Activated CD4-positive, alpha-beta memory T cell treated with anti-CD3 and anti-CD28 coated beads, Interleukin-2, amount 10 ng/mL, durations not matched to agents 7 days and 5 days (primary cell): Measurements from ENCODE around the gene ATP8A1. TPM values are rescaled to one million over a fixed set of nuclear protein-coding genes. Genes with fewer than 3 reads are reported as not detected.

Source experiments
- CTCF ChIA-PET: fragments of 350-600 bp; sonication (Branson Sonifier 250); formaldehyde crosslinking; loops from one replicate; lab custom pipeline; 2021; ENCODE audit warnings: antibody characterized with exemption, inconsistent platforms; lab: Charles Lee
- POLR2A ChIA-PET: fragments of 350-600 bp; sonication (Branson Sonifier 250); formaldehyde crosslinking; loops from one replicate; lab custom pipeline; 2021; ENCODE audit warnings: antibody characterized with exemption; lab: Charles Lee
- DNase-seq: peaks from one replicate; pipeline ENCODE4 v3.0.0-alpha.2; 2020
- H3K27ac Mint-ChIP-seq: one replicate; pipeline ENCODE4 v1.8.0; 2021; ENCODE audit warnings: mild to moderate bottlenecking, mixed read lengths
- H3K27me3 Mint-ChIP-seq: one replicate; pipeline ENCODE4 v1.8.0; 2021; ENCODE audit warnings: mixed read lengths
- H3K36me3 Mint-ChIP-seq: one replicate; pipeline ENCODE4 v1.8.0; 2021; ENCODE audit warnings: low read depth, mixed read lengths
- H3K4me1 Mint-ChIP-seq: one replicate; pipeline ENCODE4 v1.8.0; 2021; ENCODE audit warnings: mixed read lengths
- H3K4me3 Mint-ChIP-seq: one replicate; pipeline ENCODE4 v1.8.0; 2021; ENCODE audit warnings: mild to moderate bottlenecking, mixed read lengths
- H3K9me3 Mint-ChIP-seq: one replicate; pipeline ENCODE4 v1.8.0; 2021; ENCODE audit warnings: mixed read lengths
- total RNA-seq, 2 experiments: library from RNA; stranded (reverse); gene quantifications; one replicate each; pipeline ENCODE4 v1.2.3, GENCODE V29; 2021

ATP8A1 gene
- total RNA-seq, 2 experiments from 2014 or later = 18.7 to 19.8 TPM

DNA sequence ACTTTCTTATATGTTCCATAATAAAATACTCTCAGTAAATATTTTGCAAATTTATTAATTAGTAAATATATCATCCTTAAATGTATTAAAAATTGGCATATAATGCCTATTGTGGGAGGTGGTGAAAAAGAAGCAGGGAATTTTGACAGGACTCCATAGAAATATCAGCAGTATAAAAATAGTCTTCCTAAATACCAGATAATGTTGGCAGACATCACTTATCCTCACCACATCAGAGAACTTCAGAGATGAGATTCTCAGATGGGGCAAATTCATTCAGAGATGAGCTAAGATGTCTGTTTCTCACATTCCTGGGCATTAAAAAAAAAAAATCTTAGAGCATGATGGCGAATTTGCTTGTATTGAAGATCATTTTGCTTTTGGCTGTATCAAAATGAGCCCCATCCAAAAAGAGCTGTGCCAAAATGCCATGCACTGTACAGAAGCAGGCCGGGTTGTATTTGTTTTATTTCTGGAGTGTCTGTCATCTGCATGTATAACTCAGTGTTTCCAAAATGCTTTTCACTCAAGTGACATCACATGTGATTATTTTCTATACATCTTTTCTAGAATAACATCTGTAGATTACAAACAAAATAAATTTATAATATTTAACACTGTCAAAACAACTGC lies 41.7 kb downstream of the ATP8A1 start:
- no peaks in the 10 kb centered on the region for H3K9me3 Mint-ChIP-seq
- no peak overlapping the region for H3K27ac Mint-ChIP-seq
- H3K36me3 Mint-ChIP-seq = peaks cover 24% of the 10 kb centered on the region
- no peaks in the 10 kb centered on the region for H3K4me1 Mint-ChIP-seq
- DNase-seq = no peak
- H3K4me3 Mint-ChIP-seq = no peak overlapping the region
- no peaks in the 10 kb centered on the region for H3K27me3 Mint-ChIP-seq
- ChIA-PET POLR2A (no interaction called here), CTCF (no interaction called here)

DNA sequence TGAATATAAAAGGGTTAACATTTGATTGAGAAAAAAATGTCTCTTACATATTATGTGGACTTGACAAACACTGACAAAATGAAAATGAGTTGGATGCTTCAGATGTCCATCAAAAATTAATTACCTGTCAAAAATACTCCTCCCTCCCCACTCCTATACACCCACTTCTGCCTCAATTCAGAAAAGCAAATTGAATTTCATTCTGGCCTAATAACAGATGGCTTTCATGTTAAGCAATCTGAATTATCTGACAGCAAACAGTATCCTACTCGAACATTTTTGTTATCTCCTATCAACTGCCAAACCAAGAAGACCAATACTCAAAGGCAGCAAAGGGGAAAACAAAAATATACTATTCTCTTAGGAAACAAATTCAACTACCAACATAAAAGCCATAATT lies 44.0 kb downstream of the ATP8A1 start:
- Mint-ChIP-seq H3K4me3 (no peak overlapping the region), H3K4me1 (peaks cover 10% of the 10 kb centered on the region), H3K9me3 (no peaks in the 10 kb centered on the region), H3K36me3 (peaks cover 29% of the 10 kb centered on the region), H3K27ac (no peak overlapping the region), H3K27me3 (no peaks in the 10 kb centered on the region)
- ChIA-PET POLR2A (no interaction called here), CTCF (interaction anchor here (1.3 kb wide), 1 partner anchor 12 kb away, joined by 3 read pairs; no protein-coding TSS in a partner anchor)
- no peak for DNase-seq

DNA sequence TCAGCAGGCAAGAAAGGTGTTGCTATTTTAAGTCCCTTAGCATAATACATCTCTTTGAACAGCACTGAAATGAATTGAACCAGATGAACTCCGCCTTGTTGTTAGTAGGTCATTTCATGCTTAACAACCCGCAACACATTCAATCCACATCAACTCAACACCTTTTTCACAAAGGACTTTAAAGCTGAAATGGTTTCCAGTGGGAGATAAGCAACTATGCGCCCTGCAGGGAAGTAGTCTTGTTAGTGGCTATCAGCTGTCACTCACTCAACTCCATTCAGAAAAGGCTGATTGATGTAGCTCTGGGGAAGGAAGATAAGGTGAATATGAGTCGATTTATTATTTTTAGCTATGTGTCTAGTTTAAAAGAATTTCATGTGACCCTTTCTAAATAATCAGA lies 46.0 kb downstream of the ATP8A1 start:
- peaks cover 30% of the 10 kb centered on the region for H3K36me3 Mint-ChIP-seq
- H3K27me3 Mint-ChIP-seq = no peaks in the 10 kb centered on the region
- POLR2A ChIA-PET = no interaction called here
- CTCF ChIA-PET = interaction anchor here (1.0 to 1.1 kb wide), 2 partner anchors 46 to 91 kb away, joined by 3 read pairs; partner anchors contain the start of gene ATP8A1
- H3K27ac Mint-ChIP-seq = no peak overlapping the region
- no peak overlapping the region for H3K4me3 Mint-ChIP-seq
- H3K9me3 Mint-ChIP-seq = no peaks in the 10 kb centered on the region
- DNase-seq = no peak
- H3K4me1 Mint-ChIP-seq = peaks cover 17% of the 10 kb centered on the region

DNA sequence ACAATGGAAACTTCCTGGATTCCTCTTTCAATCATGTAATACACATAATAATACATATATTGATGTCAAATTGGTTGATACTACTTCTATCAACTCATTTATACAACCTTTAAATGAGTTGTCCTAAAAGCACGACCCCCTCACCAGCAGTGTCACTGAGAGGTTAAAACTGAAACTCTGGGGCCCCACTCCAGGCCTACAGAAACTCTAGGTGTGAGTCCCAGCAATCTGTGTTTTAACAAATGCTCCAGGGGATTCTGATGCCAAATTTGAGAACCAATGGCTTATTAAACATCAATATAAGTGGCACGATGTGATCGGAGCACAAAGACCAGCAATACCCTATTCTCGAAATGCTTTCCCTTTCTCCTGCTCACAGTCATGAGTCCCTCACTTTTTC lies 47.9 kb downstream of the ATP8A1 start:
- Mint-ChIP-seq H3K36me3 (peaks cover 35% of the 10 kb centered on the region), H3K9me3 (no peaks in the 10 kb centered on the region), H3K27me3 (no peaks in the 10 kb centered on the region), H3K4me3 (no peak overlapping the region), H3K4me1 (peaks cover 17% of the 10 kb centered on the region), H3K27ac (no peak overlapping the region)
- POLR2A ChIA-PET = no interaction called here
- CTCF ChIA-PET = no interaction called here
- no peak for DNase-seq

DNA sequence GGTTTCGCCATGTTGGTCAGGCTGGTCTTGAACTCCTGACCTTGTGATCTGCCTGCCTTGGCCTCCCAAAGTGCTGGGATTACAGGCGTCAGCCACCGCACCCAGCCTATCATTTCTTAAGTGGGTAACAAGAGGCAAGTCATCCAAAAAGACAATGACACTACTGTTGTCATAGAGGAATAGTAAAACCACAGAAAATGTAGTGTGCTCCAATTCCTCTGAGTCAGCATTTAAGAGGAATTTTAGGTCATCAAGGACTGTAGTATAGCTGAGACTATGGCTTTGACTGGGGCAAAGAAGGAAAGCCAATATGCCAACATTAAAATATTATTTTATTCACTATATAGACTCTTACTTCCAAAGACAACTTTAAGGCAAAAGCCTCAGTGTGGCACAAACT lies 48.4 kb downstream of the ATP8A1 start:
- peaks cover 35% of the 10 kb centered on the region for H3K36me3 Mint-ChIP-seq
- H3K4me3 Mint-ChIP-seq = no peak overlapping the region
- POLR2A ChIA-PET = no interaction called here
- H3K27ac Mint-ChIP-seq = no peak overlapping the region
- peaks cover 17% of the 10 kb centered on the region for H3K4me1 Mint-ChIP-seq
- H3K27me3 Mint-ChIP-seq = no peaks in the 10 kb centered on the region
- H3K9me3 Mint-ChIP-seq = no peaks in the 10 kb centered on the region
- DNase-seq = no peak
- CTCF ChIA-PET = interaction anchor here (1.5 kb wide), 1 partner anchor 49 kb away, joined by 3 read pairs; the partner anchor contains the start of gene ATP8A1

DNA sequence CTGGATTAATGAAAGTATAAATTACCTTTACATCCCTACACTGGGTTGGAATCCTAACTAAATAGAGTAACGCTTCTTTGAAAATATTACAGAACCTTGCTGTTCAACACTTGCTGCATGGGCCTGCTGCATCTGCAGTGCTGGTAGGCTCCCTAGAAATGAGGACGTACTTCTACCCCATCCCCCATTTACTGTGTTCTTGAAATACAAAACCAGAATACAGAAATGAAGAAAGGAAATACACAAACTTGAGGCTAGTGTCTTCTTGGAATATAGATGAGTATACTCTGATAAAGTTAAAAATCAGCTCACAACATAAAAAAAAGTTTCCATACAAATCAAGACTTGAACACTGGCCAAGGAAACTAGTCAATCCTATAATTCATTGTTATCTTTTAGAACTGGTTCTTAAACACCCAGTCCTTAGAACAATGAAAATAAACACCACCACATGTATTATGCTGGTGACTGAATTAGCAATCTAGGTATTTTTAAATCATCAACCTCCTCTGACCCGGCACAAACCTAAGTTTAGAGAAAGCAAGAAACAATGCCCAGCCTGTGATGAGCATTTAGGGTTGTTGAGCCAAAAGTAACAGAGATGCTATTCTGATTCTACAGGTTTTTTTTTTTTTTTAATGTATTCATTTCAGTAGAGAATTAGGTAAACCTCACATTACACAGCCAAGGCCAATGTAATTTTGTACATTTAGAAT lies 49.7 kb downstream of the ATP8A1 start:
- Mint-ChIP-seq H3K36me3 (peaks cover 28% of the 10 kb centered on the region), H3K4me3 (no peak overlapping the region), H3K27ac (no peak overlapping the region), H3K4me1 (peaks cover 17% of the 10 kb centered on the region), H3K9me3 (no peaks in the 10 kb centered on the region), H3K27me3 (no peaks in the 10 kb centered on the region)
- POLR2A ChIA-PET = no interaction called here
- CTCF ChIA-PET = interaction anchor here (1.5 kb wide), 1 partner anchor 50 kb away, joined by 3 read pairs; the partner anchor contains the start of gene ATP8A1
- DNase-seq = no peak

DNA sequence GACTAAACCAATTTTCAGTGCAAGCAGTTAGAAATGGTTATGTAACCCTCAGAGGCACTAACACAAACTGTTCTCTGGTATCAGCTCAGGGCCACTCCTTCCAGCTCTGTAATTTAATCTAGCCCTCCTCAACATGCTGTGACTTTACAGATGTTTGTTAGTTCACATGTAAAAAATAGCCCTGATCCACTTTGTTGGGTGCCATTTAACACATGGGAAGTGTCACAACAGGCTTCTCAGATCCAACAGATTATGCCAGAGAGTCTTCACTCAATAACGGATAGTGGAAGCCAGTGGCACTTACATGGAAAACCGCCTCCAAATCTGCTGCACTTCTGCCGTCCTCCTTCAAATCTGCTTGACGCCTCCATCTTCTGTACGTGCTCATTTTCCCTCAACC lies 51.6 kb downstream of the ATP8A1 start:
- Mint-ChIP-seq H3K36me3 (peaks cover 21% of the 10 kb centered on the region), H3K27me3 (no peaks in the 10 kb centered on the region), H3K9me3 (no peaks in the 10 kb centered on the region), H3K4me1 (peaks cover 17% of the 10 kb centered on the region), H3K4me3 (no peak overlapping the region), H3K27ac (no peak overlapping the region)
- ChIA-PET POLR2A (no interaction called here), CTCF (no interaction called here)
- DNase-seq = no peak

DNA sequence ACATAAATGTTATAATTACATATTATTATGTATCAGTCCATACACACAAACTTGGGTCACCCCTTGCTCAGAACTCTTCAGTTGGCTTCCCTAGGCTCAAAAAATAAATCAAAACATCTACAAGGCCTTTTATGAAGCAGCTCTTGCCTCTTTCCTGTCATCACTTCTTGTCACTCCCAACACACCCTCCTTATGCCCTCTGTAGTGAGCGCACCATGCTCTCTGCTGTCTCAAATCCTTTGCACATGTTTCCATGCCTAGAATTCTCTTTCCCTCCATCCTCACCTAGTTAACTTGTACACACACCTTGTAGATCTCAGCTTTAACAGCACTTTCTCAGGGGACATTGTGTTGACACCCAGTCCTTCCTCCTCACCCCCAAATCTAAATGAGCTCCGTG lies 53.0 kb downstream of the ATP8A1 start:
- no peaks in the 10 kb centered on the region for H3K9me3 Mint-ChIP-seq
- H3K27me3 Mint-ChIP-seq = no peaks in the 10 kb centered on the region
- CTCF ChIA-PET = no interaction called here
- no peak overlapping the region for H3K4me3 Mint-ChIP-seq
- POLR2A ChIA-PET = no interaction called here
- no peak overlapping the region for H3K27ac Mint-ChIP-seq
- no peak for DNase-seq
- peaks cover 12% of the 10 kb centered on the region for H3K36me3 Mint-ChIP-seq
- H3K4me1 Mint-ChIP-seq = peaks cover 7% of the 10 kb centered on the region

DNA sequence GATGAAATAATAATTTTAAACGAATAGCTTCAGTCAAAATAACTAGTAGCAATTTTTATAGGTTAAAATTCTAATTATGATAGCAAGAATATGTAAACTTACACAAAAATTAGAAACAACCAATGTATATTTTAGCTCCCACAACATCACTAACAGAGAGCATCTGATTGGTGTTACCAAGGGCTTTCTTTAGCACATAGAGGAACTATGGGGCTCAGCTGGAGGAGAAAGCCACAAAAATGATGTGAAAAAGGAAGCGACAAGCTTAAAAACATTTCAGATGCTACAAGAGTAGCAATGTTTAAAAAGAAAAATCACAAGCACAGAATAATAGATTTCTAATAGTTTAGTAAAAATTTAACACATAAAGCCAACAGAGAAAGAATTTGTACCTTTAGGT lies 56.3 kb downstream of the ATP8A1 start:
- no peak overlapping the region for H3K27ac Mint-ChIP-seq
- H3K9me3 Mint-ChIP-seq = no peaks in the 10 kb centered on the region
- H3K4me3 Mint-ChIP-seq = no peak overlapping the region
- no peaks in the 10 kb centered on the region for H3K27me3 Mint-ChIP-seq
- ChIA-PET CTCF (interaction anchor here (0.7 kb wide), 1 partner anchor 28 kb away, joined by 4 read pairs; no protein-coding TSS in a partner anchor), POLR2A (interaction anchor here (1.1 kb wide), 1 partner anchor 90 kb away, joined by 3 read pairs; no protein-coding TSS in a partner anchor)
- peaks cover 7% of the 10 kb centered on the region for H3K36me3 Mint-ChIP-seq
- DNase-seq = no peak
- H3K4me1 Mint-ChIP-seq = no peaks in the 10 kb centered on the region

DNA sequence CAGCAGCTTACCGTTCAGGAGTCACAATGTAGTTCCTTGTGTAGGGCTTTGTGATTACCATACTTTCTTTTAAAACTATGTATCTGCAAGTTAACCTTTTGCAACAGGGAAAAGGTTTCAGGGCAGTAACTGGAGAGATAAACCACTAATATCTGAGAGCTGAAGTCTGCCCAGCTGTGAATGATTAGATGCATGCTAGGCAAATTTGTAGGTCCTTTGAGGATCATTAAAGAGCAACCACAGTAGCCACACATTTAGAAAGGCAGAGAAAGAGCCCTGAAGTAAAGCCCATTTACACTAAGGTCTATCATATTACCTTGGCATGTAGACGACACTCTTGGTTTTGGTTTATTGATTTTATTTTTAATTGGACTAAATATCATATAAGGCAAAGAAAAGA lies 60.0 kb downstream of the ATP8A1 start:
- Mint-ChIP-seq H3K27ac (no peak overlapping the region), H3K36me3 (peaks cover 3% of the 10 kb centered on the region), H3K9me3 (no peaks in the 10 kb centered on the region), H3K27me3 (no peaks in the 10 kb centered on the region), H3K4me1 (no peaks in the 10 kb centered on the region), H3K4me3 (no peak overlapping the region)
- ChIA-PET POLR2A (no interaction called here), CTCF (no interaction called here)
- no peak for DNase-seq

DNA sequence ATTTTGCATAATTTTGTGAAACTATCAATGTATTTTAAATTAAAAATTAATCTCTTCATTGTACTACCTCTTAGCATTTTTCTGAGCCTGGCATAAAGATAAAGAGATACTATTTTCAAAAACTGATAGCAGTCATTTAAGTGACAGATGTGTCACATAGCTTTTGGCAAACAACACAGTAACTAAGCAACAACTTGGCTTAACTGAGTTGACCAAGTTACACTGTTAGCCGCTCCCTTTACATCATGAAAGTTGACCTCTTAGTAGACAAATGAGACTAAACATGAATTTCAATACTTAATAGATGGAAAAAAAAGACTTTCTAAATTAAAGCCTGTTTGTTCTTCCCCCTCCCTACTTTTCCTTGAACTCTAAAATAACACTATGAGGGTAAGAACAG lies 62.0 kb downstream of the ATP8A1 start:
- Mint-ChIP-seq H3K27ac (no peak overlapping the region), H3K4me1 (no peaks in the 10 kb centered on the region), H3K4me3 (no peak overlapping the region), H3K9me3 (no peaks in the 10 kb centered on the region), H3K36me3 (peaks cover 3% of the 10 kb centered on the region), H3K27me3 (no peaks in the 10 kb centered on the region)
- DNase-seq = no peak
- ChIA-PET CTCF (no interaction called here), POLR2A (no interaction called here)

DNA sequence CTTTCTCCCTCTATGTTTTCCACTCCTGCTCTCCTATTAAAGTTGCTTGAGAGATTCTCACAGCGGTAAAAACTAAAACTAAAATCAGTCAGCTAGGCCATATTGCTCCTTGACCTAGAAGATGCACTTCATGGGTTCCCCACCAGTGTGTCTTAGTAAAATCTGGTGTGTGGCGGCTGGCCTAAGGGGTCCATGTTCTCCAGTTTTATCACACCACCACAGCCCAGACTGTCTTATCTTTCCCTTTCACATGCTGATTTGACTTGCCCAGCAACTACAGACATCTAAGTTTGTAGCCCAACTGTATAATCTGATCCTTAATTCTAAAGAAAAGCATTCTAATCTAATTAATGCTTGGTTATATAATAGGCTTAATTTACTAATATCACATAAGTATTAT lies 68.0 kb downstream of the ATP8A1 start:
- Mint-ChIP-seq H3K9me3 (no peaks in the 10 kb centered on the region), H3K27ac (no peak overlapping the region), H3K27me3 (no peaks in the 10 kb centered on the region), H3K4me1 (no peaks in the 10 kb centered on the region), H3K4me3 (no peak overlapping the region), H3K36me3 (peaks cover 6% of the 10 kb centered on the region)
- no peak for DNase-seq
- ChIA-PET CTCF (interaction anchor here (1.0 kb wide), 1 partner anchor 18 kb away, joined by 3 read pairs; no protein-coding TSS in a partner anchor), POLR2A (no interaction called here)

DNA sequence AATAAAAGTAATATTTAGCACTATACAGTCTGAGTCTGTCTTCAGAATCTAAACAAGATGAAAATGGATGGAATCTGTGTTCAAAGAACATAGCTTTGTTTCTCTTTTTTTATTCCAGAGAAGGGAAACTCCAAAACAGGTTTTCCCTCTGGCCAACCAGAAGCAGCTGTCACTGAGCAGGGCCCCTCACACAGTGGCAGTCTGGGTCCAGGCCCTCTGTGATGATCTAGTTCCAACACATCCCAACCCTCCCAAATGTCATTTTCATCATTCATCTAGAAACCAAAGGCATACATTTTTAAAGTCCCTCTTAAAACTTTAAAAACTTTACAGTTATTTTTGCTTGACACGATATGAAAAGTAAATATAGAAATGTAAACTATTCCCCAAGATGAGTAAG lies 70.1 kb downstream of the ATP8A1 start:
- Mint-ChIP-seq H3K4me1 (no peaks in the 10 kb centered on the region), H3K36me3 (peaks cover 7% of the 10 kb centered on the region), H3K27ac (no peak overlapping the region), H3K9me3 (no peaks in the 10 kb centered on the region), H3K27me3 (no peaks in the 10 kb centered on the region), H3K4me3 (no peak overlapping the region)
- no peak for DNase-seq
- CTCF ChIA-PET = interaction anchor here (1.4 kb wide), 1 partner anchor 18 kb away, joined by 7 read pairs; no protein-coding TSS in a partner anchor
- POLR2A ChIA-PET = no interaction called here
